ENCODE measurements around the gene TOP2B. TPM values are rescaled to one million over a fixed set of nuclear protein-coding genes. Genes with fewer than 3 reads are reported as not detected.

TOP2B gene
- total RNA-seq, 2 donors from 2014 or later, result 93.8 to 125 TPM

GRCh38 chr3:25565807-25566206 is 98.9 kb downstream of the TOP2B start:
- DNase-seq (ENCODE audit: low spot score in 2 of 2) (no peak), ATAC-seq (no peak)
- H3K27ac Mint-ChIP-seq, result no peak overlapping the region
- no peaks in the 10 kb centered on the region for H3K9me3 Mint-ChIP-seq
- H3K36me3 Mint-ChIP-seq, result no peaks in the 10 kb centered on the region

- DNase-seq (ENCODE audit: low spot score in 2 of 2) (no peak), ATAC-seq (no peak)
- Mint-ChIP-seq H3K27ac (no peak overlapping the region), H3K9me3 (no peaks in the 10 kb centered on the region), H3K36me3 (no peaks in the 10 kb centered on the region)
Measured at GRCh38 chr3:25564075-25564474, 100.6 kb downstream of the TOP2B start.

- H3K27ac Mint-ChIP-seq, result no peak overlapping the region
- H3K9me3 Mint-ChIP-seq, result no peaks in the 10 kb centered on the region
- DNase-seq (ENCODE audit: low spot score in 2 of 2), result no peak
- no peak for ATAC-seq
- no peaks in the 10 kb centered on the region for H3K36me3 Mint-ChIP-seq
Measured at GRCh38 chr3:25563601-25564000, 101.1 kb downstream of the TOP2B start.

- no peak for DNase-seq (ENCODE audit: low spot score in 2 of 2)
- Mint-ChIP-seq H3K9me3 (no peaks in the 10 kb centered on the region), H3K27ac (no peak overlapping the region), H3K36me3 (no peaks in the 10 kb centered on the region)
- ATAC-seq, result no peak
Measured at GRCh38 chr3:25558796-25559195, 105.9 kb downstream of the TOP2B start.

GRCh38 chr3:25558121-25558520 is 106.6 kb downstream of the TOP2B start:
- DNase-seq (ENCODE audit: low spot score in 2 of 2), result no peak

GRCh38 chr3:25557694-25558093 is 107.0 kb downstream of the TOP2B start:
- H3K27ac Mint-ChIP-seq, result no peak overlapping the region
- ATAC-seq (no peak), DNase-seq (ENCODE audit: low spot score in 2 of 2) (no peak)
- no peaks in the 10 kb centered on the region for H3K36me3 Mint-ChIP-seq
- H3K9me3 Mint-ChIP-seq, result no peaks in the 10 kb centered on the region

More at GRCh38 chr3:25558121-25558520, 106.6 kb downstream of the TOP2B start:
- H3K36me3 Mint-ChIP-seq, result no peaks in the 10 kb centered on the region
- no peak for ATAC-seq
- no peak overlapping the region for H3K27ac Mint-ChIP-seq
- H3K9me3 Mint-ChIP-seq, result no peaks in the 10 kb centered on the region

GRCh38 chr3:25556447-25556846 is 108.3 kb downstream of the TOP2B start:
- no peaks in the 10 kb centered on the region for H3K9me3 Mint-ChIP-seq
- no peak for ATAC-seq

GRCh38 chr3:25555695-25556437 is 108.8 kb downstream of the TOP2B start:
- Mint-ChIP-seq H3K9me3 (no peaks in the 10 kb centered on the region), H3K27ac (no peak overlapping the region), H3K36me3 (no peaks in the 10 kb centered on the region)
- ATAC-seq (no peak), DNase-seq (ENCODE audit: low spot score in 2 of 2) (no peak)

More at GRCh38 chr3:25556447-25556846, 108.3 kb downstream of the TOP2B start:
- DNase-seq (ENCODE audit: low spot score in 2 of 2), result no peak
- Mint-ChIP-seq H3K27ac (no peak overlapping the region), H3K36me3 (no peaks in the 10 kb centered on the region)

- no peak for DNase-seq (ENCODE audit: low spot score in 2 of 2)
- no peaks in the 10 kb centered on the region for H3K9me3 Mint-ChIP-seq
- ATAC-seq, result no peak
- H3K27ac Mint-ChIP-seq, result no peak overlapping the region
- no peaks in the 10 kb centered on the region for H3K36me3 Mint-ChIP-seq
Measured at GRCh38 chr3:25554376-25554775, 110.3 kb downstream of the TOP2B start.

GRCh38 chr3:25552251-25552650 is 112.5 kb downstream of the TOP2B start:
- Mint-ChIP-seq H3K9me3 (no peaks in the 10 kb centered on the region), H3K27ac (no peak overlapping the region), H3K36me3 (no peaks in the 10 kb centered on the region)
- DNase-seq (ENCODE audit: low spot score in 2 of 2) (no peak), ATAC-seq (no peak)

- no peak overlapping the region for H3K27ac Mint-ChIP-seq
- DNase-seq (ENCODE audit: low spot score in 2 of 2) (no peak), ATAC-seq (no peak)
- no peaks in the 10 kb centered on the region for H3K36me3 Mint-ChIP-seq
- H3K9me3 Mint-ChIP-seq, result no peaks in the 10 kb centered on the region
Measured at GRCh38 chr3:25548836-25549235, 115.9 kb downstream of the TOP2B start.

GRCh38 chr3:25547943-25548674 is 116.6 kb downstream of the TOP2B start:
- DNase-seq (ENCODE audit: low spot score in 2 of 2) (no peak), ATAC-seq (no peak)
- H3K36me3 Mint-ChIP-seq, result no peaks in the 10 kb centered on the region
- no peaks in the 10 kb centered on the region for H3K9me3 Mint-ChIP-seq
- H3K27ac Mint-ChIP-seq, result no peak overlapping the region

Other genes starting within 250 kb of the TOP2B start
- gene RARB, start 236.6 kb downstream of the TOP2B start, total RNA-seq, result not detected
- gene NGLY1, start 118.5 kb upstream of the TOP2B start, total RNA-seq, result 100 to 1,000 TPM in 1 of 2 donors, 10 to 100 TPM in 1; 82.0 to 110 TPM
- 10 to 100 TPM; 10.0 to 19.3 TPM for gene OXSM, start 125.2 kb upstream of the TOP2B start, total RNA-seq